HFF-Myc (cell line): ENCODE data around the gene NUDCD3.

ENCODE experiments used
- DNase-seq: peaks from one replicate; pipeline ENCODE4 v3.0.0-alpha.2; 2011; ENCODE audit warnings: low read depth; ENCODE audit errors: extremely low read depth
- H3K4me3 ChIP-seq: replicated peaks from 2 replicates; pipeline ENCODE4 v1.5.1; 2011; ENCODE audit warnings: low read depth, mild to moderate bottlenecking, control low read depth, low read length
- CTCF ChIP-seq: IDR thresholded peaks from 2 replicates; pipeline ENCODE4 v1.5.1; 2012; ENCODE audit warnings: mild to moderate bottlenecking, low read depth, low read length, control low read depth; ENCODE audit errors: missing control alignments

NUDCD3 gene

GRCh38 chr7:44347546-44348114 is 142.8 kb downstream of the NUDCD3 start:
- no peak overlapping the region for H3K4me3 ChIP-seq
- no peak for TF ChIP-seq CTCF
- DNase-seq, result no peak

GRCh38 chr7:44346063-44346462 is 144.4 kb downstream of the NUDCD3 start:
- DNase-seq, result no peak
- TF ChIP-seq CTCF, result no peak
- no peak overlapping the region for H3K4me3 ChIP-seq

DNA sequence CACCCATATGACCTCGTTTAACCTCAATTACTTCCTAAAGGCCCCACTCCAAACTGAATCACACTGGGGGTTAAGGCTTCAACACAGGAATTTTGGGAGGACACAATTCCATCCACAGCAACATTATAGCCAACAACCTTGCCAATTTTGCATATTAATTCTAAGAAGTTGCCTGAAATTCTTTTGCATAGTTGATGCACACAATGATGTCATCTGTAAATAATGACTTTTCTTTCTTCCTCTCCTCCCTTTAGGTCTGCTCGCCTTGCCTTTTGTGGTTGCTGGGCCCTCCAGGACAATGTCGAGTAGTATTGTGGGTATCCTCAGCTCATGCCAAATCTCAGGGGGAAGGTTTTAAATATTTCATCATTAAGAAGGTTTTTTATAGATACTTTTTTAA is 149.1 kb downstream of the NUDCD3 start:
- TF ChIP-seq CTCF, result no peak
- no peak for DNase-seq
- no peak overlapping the region for H3K4me3 ChIP-seq

GRCh38 chr7:44338600-44338999 is 151.9 kb downstream of the NUDCD3 start:
- no peak overlapping the region for H3K4me3 ChIP-seq
- TF ChIP-seq CTCF, result no peak
- no peak for DNase-seq

DNA sequence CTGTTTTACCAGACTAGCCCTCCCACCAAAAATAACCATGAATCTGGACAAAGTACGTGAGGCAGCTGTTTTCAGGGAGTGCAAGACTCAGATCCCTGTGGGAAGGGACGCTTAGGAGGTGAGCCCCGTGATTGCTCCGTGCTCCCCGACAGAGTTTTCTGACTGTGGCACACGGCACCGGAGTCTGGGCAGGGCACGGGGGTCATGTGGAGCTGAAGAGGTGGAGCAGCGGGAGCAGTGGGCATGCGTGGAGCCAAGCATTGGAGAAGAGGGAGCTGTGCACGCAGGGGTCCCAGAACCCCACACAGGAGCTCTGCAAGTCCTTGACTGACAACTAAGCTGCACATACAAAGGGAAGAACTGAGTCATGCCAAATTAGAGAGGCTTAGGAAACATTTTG is 154.0 kb downstream of the NUDCD3 start:
- DNase-seq, result no peak
- no peak overlapping the region for H3K4me3 ChIP-seq
- no peak for TF ChIP-seq CTCF

DNA sequence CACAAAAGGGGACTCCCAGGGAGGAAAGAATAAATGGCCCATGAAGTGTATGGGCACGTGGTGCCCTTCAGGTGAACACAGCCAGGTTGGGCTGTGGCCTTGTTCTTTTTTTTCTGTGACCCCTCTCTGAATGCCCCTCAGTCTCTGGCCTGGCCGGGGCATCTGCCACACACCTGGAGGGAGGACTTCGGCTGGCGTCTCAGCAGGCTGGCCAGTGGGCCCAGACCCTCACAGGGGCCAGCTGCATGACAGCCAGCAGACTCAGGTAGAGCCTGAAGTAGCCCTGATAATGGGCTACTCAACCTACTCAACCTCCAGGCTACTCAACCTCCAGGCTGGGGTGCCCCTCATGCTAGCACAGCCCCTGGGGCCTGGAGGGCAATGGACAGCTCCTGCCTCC is 155.3 kb downstream of the NUDCD3 start:
- no peak overlapping the region for H3K4me3 ChIP-seq
- DNase-seq, result no peak
- no peak for TF ChIP-seq CTCF

DNA sequence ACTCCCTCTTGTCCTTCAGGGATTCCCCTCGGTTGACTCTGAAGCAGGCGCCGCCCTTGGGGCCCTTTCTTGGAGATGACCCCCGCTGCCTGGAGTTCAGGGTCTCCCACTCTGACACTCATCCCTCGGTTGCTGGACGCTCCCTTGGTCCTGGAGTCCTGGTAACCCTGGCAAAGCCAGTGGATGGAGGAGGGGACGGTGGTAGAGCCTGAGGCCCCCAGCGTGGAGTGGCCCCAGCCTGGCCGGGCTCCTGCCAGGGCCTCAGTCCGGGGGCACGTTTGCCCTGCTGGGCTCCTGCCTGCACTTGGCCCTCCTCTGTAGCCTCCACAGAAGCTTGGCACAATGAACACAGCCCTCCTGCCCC is 155.7 kb downstream of the NUDCD3 start:
- TF ChIP-seq CTCF, result no peak
- H3K4me3 ChIP-seq, result no peak overlapping the region

More for the DNA sequence above, 155.7 kb downstream of the NUDCD3 start:
- no peak for DNase-seq
